HG03060 (cell line): ENCODE results near the gene TAF11L9.
"Not testable (repeated sequence)": the region's sequence is repeated elsewhere in the genome, so short reads cannot be mapped to it uniquely, and the experiment has no call there.

Experiments used
- ATAC-seq: cut with Tn5 transposase; IDR thresholded peaks from one replicate; pipeline ENCODE4 v1.9.1; 2021; ENCODE audit warnings: low read depth, moderate number of reproducible peaks; ENCODE audit not compliant: unreplicated experiment

TAF11L9 gene

DNA sequence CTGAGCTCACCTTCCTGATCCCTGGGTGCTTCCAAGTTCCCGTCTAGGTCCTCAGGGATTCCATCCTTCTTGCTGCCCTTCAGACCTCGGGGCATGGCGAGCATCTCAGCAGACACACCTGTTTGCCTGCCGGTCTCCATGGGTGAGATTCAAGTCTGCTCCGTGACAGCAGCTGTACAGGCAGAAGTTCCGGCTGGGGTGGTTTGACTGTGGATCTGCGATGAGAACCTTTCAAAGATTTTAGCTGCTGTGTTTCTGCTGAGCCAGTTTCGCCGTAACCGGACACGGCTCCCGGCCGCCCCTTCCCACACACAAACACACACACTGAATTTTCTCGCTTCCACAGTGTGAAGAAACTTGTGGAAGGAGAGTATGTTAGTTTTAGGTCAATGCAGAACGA, at the start of gene TAF11L9:
TSS of gene TAF11L9 (minus strand) at position 140 of the 400 bp plus-strand sequence.
- not testable (repeated sequence) for ATAC-seq

DNA sequence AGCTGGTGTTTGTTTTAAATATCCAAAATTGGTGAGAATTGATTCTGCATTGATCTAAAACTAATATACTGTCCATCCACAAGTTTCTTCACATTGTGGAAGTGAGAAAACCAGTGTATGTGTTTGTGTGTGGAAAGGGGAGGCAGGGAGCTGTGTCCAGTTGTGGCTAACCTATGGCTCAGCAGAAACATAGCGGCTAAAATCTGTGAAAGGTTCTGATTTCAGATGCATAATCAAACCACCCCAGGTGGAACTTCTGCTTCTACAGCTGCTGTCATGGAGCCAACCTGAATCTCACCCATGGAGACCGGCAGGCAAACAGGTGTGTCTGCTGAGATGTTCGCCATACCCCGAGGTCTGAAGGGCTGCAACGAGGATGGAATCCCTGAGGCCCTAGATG, 40.0 kb upstream of the TAF11L9 start, which contains the start of gene TAF11L14:
TSS of gene TAF11L14 (plus strand) at position 301 of the 400 bp plus-strand sequence.
- ATAC-seq = no peak

DNA sequence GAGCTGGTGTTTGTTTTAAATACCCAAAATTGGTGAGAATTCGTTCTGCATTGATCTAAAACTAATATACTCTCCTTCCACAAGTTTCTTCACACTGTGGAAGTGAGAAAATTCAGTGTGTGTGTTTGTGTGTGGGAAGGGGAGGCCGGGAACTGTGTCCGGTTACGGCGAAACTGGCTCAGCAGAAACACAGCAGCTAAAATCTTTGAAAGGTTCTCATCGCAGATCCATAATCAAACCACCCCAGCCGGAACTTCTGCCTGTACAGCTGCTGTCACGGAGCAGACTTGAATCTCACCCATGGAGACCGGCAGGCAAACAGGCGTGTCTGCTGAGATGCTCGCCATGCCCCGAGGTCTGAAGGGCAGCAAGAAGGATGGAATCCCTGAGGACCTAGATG, 37.6 kb upstream of the TAF11L9 start, which contains the start of gene TAF11L13:
TSS of gene TAF11L13 (plus strand) at position 301 of the 400 bp plus-strand sequence.
- ATAC-seq = not testable (repeated sequence)

DNA sequence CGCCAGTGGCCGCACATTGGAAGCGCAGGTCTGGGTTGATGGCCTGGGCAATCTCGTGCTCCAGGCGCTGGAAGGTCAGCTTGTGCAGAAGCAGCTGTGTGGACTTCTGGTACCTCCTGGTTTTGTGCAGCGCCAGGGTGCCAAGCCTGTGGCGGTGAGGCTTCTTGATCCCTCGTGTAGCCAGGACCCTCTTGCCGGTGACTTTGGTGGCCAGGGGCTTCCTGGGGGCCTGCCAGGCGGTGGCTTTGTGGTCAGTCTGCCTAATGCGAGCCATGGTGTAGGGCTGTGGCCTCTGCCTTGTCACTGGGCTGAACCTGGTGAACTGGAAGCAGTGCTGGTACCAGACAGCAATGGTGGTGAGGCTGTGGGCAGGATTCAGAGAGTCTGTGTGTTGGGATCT, 31.5 kb upstream of the TAF11L9 start:
- ATAC-seq = no peak

DNA sequence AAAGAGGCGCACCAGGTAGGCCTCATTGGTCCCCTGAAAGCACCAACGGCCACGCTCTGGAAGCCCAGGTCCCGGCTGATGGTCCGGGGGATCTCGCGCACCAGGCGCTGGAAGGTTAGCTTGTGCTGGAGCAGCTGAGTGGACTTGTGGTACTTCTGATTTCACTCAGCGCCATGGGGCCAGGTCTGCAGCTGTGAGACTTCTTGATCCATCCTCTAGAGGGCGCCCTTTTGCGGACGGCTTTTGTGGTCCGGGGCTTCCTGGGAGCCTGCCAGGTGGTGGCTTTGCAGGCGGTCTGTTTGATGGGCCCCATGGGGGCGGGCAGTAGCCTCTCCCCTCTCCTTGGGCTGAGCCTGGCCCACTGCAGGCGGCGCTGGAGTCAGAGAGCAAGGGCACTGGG, 26.4 kb upstream of the TAF11L9 start:
- ATAC-seq = no peak

DNA sequence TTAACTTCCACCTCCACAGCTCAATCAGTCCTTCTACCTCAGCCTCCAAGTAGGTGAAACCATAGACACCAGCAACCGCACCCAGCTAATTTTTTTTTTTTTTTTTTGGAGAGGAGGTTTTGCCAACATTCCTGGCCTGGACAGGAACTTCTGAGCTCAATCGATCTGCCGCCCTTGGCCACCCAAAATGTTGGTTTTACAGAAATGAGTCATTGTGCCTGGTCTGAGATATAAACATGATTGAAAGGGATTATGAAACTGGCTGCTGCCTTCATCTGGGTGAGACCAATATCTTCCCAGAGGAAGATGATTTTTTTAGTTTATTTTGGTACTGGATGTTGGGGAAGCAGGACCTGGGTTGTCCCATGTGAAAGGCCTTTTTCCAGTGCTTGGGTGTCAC, 25.2 kb upstream of the TAF11L9 start:
- ATAC-seq = no peak

DNA sequence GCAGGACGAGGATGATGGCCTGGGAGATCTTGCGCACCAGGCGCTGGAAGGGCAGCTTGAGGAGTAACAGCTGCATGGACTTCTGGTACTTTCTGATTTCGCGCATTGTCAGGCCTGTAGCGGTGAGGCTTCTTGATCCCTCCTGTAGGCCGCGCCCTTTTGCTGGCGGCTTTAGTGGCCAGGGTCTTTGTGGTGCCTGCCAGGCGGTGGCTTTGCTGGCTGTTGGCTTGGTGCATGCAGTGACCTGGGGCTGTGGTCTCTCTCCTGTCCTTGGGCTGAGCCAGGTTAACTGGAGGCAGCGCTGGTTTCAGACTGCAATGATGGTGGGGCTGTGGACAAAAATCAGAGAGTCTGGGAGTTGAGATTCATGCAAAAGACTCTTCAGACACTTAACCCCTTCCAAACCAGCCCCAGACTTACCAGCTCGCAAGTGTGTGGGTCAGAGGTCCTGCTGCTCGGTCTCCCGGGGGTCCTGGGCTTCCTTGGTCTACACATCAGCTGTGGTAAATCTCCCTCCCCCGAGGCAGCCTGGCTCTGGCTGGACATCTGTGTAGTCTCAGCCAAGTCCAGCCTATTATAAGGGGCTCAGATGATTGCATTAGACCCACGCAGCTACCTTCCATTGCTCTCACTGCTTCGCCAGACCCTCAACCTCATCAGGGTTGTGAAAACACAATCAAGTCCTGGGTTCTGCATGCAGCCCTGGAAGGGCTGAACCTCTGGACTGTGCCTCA, 20.8 kb upstream of the TAF11L9 start:
- no peak for ATAC-seq

DNA sequence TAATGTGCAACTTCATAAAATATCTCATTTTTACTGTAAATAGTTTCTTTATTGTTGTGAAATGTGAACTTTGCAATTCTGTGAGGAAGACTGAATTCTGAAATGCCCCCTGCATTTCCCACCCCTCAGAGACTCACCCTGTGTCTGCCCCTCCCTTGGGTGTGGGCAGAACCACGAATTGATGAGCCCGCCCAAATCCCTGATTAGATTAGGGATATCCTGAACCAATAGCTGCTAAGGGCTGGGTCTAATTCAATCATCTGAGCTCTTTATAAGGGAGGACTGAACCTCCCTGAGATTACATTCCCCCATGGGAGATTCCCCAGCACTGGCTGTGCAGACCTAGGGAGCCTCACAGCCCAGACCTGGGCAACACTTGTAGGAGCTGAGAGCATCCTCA, 15.9 kb upstream of the TAF11L9 start, which contains the start of gene TAF11L12:
TSS of gene TAF11L12 (plus strand) at position 301 of the 400 bp plus-strand sequence.
- ATAC-seq = not testable (repeated sequence)

DNA sequence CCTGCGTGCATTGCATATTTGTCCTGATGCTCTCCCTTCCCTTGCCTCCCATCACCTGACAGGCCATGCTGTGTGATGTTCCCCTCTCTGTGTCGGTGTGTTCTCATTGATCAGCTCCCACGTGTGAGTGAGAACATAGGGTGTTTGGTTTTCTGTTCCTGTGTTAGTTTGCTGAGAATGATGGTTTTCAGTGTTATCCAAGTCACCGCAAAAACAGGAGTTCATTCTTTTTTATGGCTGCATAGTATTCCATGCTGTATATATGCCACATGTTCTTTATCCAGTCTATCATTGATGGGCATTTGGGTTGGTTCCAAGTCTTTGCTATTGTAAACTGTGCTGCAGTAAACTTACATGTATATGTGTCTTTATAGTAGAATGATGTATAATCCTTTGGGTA, 13.3 kb upstream of the TAF11L9 start:
- ATAC-seq = not testable (repeated sequence)

DNA sequence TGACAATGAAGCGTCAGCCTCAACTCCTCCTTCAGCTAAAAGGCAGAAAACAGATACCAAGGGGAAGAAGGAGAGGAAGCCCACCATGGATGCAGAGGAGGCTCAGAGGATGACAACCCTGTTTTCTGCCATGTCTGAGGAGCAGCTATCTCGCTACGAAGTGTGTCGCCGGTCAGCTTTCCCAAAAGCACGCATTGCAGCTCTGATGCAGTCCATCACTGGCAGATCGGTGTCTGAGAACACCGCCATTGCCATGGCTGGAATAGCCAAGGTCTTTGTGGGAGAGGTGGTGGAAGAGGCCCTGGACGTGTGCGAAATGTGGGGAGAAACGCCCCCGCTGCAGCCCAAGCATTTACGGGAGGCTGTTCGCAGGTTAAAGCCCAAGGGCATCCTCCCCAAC, 10.8 kb upstream of the TAF11L9 start:
- no peak for ATAC-seq

DNA sequence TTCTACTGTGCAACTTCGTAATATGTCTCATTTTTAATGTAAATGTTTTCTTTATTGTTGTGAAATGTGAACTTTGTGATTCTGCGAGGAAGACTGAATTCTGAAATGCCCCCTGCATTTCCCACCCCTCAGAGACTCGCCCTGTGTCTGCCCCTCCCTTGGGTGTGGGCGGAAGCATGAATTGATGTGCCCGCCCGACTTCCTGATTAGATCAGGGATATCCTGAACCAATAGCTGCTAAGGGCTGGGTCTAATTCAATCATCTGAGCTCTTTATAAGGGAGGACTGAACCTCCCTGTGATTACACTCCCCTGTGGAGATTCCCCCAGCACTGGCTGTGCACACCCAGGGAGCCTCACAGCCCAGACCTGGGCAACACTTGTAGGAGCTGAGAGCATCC, 9.7 kb upstream of the TAF11L9 start, which contains the start of gene TAF11L11:
TSS of gene TAF11L11 (plus strand) at position 304 of the 400 bp plus-strand sequence.
- ATAC-seq = not testable (repeated sequence)

DNA sequence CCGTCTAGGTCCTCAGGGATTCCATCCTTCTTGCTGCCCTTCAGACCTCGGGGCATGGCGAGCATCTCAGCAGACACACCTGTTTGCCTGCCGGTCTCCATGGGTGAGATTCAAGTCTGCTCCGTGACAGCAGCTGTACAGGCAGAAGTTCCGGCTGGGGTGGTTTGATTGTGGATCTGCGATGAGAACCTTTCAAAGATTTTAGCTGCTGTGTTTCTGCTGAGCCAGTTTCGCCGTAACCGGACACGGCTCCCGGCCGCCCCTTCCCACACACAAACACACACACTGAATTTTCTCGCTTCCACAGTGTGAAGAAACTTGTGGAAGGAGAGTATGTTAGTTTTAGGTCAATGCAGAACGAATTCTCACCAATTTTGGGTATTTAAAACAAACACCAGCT, 3.5 kb upstream of the TAF11L9 start, which contains the start of gene TAF11L10:
TSS of gene TAF11L10 (minus strand) at position 101 of the 400 bp plus-strand sequence.
- ATAC-seq = not testable (repeated sequence)

DNA sequence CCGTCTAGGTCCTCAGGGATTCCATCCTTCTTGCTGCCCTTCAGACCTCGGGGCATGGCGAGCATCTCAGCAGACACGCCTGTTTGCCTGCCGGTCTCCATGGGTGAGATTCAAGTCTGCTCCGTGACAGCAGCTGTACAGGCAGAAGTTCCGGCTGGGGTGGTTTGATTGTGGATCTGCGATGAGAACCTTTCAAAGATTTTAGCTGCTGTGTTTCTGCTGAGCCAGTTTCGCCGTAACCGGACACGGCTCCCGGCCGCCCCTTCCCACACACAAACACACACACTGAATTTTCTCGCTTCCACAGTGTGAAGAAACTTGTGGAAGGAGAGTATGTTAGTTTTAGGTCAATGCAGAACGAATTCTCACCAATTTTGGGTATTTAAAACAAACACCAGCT, 3.3 kb downstream of the TAF11L9 start, which contains the start of gene TAF11L8:
TSS of gene TAF11L8 (minus strand) at position 101 of the 400 bp plus-strand sequence.
- not testable (repeated sequence) for ATAC-seq

DNA sequence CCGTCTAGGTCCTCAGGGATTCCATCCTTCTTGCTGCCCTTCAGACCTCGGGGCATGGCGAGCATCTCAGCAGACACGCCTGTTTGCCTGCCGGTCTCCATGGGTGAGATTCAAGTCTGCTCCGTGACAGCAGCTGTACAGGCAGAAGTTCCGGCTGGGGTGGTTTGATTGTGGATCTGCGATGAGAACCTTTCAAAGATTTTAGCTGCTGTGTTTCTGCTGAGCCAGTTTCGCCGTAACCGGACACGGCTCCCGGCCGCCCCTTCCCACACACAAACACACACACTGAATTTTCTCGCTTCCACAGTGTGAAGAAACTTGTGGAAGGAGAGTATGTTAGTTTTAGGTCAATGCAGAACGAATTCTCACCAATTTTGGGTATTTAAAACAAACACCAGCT, 8.5 kb downstream of the TAF11L9 start, which contains the start of gene TAF11L7:
TSS of gene TAF11L7 (minus strand) at position 101 of the 400 bp plus-strand sequence.
- not testable (repeated sequence) for ATAC-seq
